ENCODE data around the gene EML6. TPM values are rescaled to one million over a fixed set of nuclear protein-coding genes. Genes with fewer than 3 reads are reported as not detected.

EML6 gene
- total RNA-seq, 1 experiment from 2014 or later: 1.5 TPM

DNA sequence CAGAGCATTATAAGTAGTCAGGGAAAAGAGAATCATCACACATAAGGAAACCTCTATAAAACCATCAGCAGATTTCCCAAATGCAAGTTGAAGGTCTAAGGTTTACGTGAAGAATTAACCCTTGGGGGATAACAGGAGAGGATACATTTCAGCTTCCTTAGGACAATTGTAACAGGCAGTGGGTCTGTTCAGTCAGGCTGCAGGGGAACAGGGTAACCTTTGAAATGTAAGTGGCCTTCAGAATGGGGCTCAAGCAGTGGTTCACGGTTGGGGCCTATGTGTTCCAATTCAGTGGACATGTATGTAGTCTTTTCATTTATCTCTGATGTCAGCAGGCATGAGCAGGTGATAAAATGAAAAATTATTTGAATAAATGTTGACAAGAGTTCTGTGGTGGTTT lies 139.3 kb downstream of the EML6 start:
- H3K4me2 ChIP-seq (ENCODE audit: insufficient read depth, insufficient read length, low read length): no peak overlapping the region
- Mint-ChIP-seq H3K9me3 (no peaks in the 10 kb centered on the region), H3K27ac (no peak overlapping the region), H3K27me3 (ENCODE audit: low read depth) (peaks cover 2% of the 10 kb centered on the region; the same call in 1 of the 2 replicates), H3K36me3 (ENCODE audit: insufficient read depth in 1 of 3, low read depth in 3 of 3) (no peaks in the 10 kb centered on the region), H3K4me1 (peaks cover 0 to 5% of the 10 kb centered on the region in 2 experiments; a peak in 2 of 4 replicates), H3K4me3 (no peak overlapping the region)
- H3K4me1 ChIP-seq (ENCODE audit: insufficient read depth, low read length): no peaks in the 10 kb centered on the region; the same call in 1 of the 2 replicates
- no peak overlapping the region for H3K4ac ChIP-seq (ENCODE audit: low read depth, low read length)
- H3K9me3 ChIP-seq (ENCODE audit: control insufficient read depth, low read depth, low read length): no peaks in the 10 kb centered on the region
- H3K27ac ChIP-seq (ENCODE audit: insufficient read length, low read depth, low read length): no peak overlapping the region
- no peak overlapping the region for H4K8ac ChIP-seq (replicated peaks; ENCODE audit: insufficient read length, low read depth, low read length)
- H3K18ac ChIP-seq (ENCODE audit: insufficient read length, low read depth, low read length): no peak overlapping the region
- H2BK12ac ChIP-seq (ENCODE audit: insufficient read length, low read depth, low read length): no peak overlapping the region
- H3K27me3 ChIP-seq (ENCODE audit: insufficient read depth, low read length): no peaks in the 10 kb centered on the region
- no peaks in the 10 kb centered on the region for H3K79me2 ChIP-seq (ENCODE audit: insufficient read depth, low read length)
- WGBS (ENCODE audit: extremely low coverage, insufficient read length, low lambda C conversion rate): no CpG with 5 or more reads among the region's 2 CpGs
- no peaks in the 10 kb centered on the region for H3K23me2 ChIP-seq (ENCODE audit: insufficient read length, low read depth, low read length, poor library complexity, severe bottlenecking)
- no peak overlapping the region for H3K23ac ChIP-seq (ENCODE audit: insufficient read length, low read depth, low read length)
- no peaks in the 10 kb centered on the region for H4K20me1 ChIP-seq (ENCODE audit: control insufficient read depth, insufficient read depth, insufficient read length)
- DNase-seq: no peak
- H3K79me1 ChIP-seq (ENCODE audit: insufficient read depth, low read depth, low read length, poor library complexity, severe bottlenecking): no peaks in the 10 kb centered on the region
- H2BK5ac ChIP-seq (ENCODE audit: insufficient read length, low read length): no peak overlapping the region
- no peak overlapping the region for H2BK15ac ChIP-seq (ENCODE audit: low read depth, low read length)
- H2BK20ac ChIP-seq (ENCODE audit: low read depth, low read length, poor library complexity, severe bottlenecking): no peak overlapping the region
- TF ChIP-seq, protein P1, sequence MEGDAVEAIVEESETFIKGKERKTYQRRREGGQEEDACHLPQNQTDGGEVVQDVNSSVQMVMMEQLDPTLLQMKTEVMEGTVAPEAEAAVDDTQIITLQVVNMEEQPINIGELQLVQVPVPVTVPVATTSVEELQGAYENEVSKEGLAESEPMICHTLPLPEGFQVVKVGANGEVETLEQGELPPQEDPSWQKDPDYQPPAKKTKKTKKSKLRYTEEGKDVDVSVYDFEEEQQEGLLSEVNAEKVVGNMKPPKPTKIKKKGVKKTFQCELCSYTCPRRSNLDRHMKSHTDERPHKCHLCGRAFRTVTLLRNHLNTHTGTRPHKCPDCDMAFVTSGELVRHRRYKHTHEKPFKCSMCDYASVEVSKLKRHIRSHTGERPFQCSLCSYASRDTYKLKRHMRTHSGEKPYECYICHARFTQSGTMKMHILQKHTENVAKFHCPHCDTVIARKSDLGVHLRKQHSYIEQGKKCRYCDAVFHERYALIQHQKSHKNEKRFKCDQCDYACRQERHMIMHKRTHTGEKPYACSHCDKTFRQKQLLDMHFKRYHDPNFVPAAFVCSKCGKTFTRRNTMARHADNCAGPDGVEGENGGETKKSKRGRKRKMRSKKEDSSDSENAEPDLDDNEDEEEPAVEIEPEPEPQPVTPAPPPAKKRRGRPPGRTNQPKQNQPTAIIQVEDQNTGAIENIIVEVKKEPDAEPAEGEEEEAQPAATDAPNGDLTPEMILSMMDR (conservative IDR thresholded peaks at IDR 0.05): no peak
- no peak overlapping the region for H3K14ac ChIP-seq (ENCODE audit: insufficient read depth, low read length)
- no peak overlapping the region for H3K9ac ChIP-seq (ENCODE audit: extremely low read depth, insufficient read length, low read length)
- no peak overlapping the region for H3T11ph ChIP-seq (ENCODE audit: low read length)
- H4K91ac ChIP-seq (ENCODE audit: insufficient read length, low read depth, low read length): no peak overlapping the region
- H3K56ac ChIP-seq (ENCODE audit: insufficient read length, low read depth, low read length): no peak overlapping the region
- H4K5ac ChIP-seq (ENCODE audit: insufficient read length, low read depth, low read length): no peak overlapping the region
- no peak overlapping the region for H2AK5ac ChIP-seq (ENCODE audit: insufficient read length, low read length)
- no peak overlapping the region for H2AFZ ChIP-seq (ENCODE audit: low read length)
- H2BK120ac ChIP-seq (ENCODE audit: low read depth, low read length, poor library complexity, severe bottlenecking): no peak overlapping the region
